Amygdala (tissue), 56 donors: ENCODE data around the gene POSTN.

Experiments used
- DNase-seq, 56 donors: peaks; one replicate each; lab custom pipeline; 2025; lab: John Stamatoyannopoulos, UW

POSTN gene

DNA sequence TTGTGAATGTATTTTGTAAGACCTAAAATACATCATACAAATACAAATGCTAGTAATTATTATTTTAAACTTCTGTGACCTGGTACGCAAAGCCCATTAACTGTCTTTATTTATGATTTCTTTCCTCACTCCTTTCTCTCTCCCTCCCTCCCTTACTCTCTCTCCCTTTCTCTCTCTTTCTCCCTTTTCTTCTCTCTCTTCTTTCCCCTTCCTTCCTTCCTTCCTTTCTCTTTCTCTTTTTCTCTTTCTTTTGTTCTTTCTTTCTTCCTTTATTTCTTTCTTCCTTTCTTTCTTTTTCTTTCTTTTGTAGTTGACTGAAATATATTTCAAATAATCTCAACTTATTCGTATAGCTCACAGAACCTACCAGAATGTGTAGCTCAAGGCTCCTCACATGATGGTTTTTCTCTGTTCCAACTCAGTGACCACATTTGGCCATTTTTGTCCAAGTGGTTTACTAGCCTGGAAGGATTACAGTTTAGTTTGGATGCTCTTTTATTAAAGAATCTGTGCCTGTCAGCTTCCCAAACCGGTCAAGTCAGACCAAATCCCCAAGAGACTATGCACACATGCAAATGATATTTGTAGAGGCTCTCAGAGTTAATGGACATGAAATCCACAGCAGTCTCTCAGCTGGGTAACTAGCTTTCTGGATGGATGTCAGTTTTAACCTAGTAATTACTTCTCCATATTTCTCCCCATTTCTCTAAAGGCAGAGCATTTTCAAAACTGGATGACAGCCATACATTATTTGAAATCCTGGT is 71.7 kb downstream of the POSTN start:
- no peak for DNase-seq

GRCh38 chr13:37515226-37515625 is 83.3 kb downstream of the POSTN start:
- no peak for DNase-seq
